ENCODE data around the gene SHC1.

SHC1 gene

DNA sequence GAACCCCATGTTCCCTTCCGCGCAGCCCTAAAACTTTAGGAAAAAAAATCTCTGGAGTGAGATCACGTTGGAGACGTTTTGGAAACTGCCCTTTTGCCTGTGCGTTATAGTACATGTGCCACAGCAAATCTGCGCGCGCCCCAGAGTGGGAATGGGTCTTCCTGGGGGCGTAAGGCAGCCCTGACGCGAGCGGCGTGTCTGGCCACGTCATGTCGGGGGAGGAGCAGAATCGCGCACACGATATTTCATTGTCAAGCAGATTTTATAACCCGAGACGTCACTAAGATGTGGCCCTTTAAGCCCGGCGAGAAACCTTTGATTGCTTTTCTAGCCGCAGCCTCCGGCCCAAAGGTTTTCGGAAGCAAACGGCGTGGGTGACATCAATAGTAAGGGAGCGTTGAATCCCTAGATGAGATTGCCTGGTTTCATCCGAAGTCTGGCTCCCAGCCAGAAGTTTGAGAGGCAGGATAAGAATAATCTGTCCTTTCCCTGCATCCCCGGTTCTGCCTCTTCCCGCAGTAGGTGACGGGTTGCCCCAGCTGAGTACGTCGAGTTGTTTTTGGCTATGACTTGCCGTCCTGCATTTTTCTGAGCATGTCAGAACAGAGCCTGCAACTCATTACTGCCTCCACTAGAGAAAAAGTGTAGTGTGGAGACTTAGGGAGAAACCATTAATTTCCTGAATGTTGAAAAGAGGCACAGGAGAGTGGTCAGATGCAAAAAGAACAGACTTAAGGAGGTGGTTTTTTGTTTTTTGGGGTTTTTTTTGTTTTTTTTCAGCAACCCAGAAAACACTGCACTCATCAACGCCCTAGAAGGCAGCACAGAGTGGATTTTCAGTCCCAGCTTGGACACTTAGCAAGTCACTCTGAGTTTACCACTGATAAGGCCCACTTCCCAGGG, 33.2 kb downstream of the SHC1 start:
- peak; percentile 95 for DNase-seq (ENCODE audit: low spot score)

DNA sequence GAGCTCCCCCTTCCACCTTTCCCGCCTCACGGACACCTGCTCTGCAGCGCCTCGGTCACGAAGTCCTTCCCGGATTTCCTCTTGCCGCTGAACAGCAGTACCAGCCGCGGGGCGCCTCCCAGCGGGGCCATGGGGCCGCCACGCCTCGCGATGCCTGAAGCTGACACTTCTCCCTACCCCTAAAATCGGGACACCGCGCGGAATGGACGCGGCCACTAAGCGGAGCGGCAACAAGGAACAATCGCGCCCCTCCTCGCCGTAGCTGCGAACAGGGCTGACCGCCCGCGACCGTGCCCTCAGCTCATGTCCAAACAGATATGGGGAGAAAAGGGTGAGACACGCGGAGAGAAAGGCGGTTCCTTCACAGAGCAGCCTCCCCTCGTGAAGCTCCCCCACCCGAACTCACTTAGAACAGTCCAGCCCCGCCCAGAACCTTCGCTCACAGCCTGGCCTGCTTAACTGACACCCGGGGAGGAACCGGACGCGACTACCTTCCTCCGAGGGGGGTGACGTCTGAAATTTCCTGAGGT, 33.9 kb downstream of the SHC1 start, which contains the start of gene PMVK:
TSS of gene PMVK (minus strand) at position 165 of the 530 bp plus-strand sequence. CDS start at position 131, 34 bp downstream.
- DNase-seq (ENCODE audit: low spot score), result peak; percentile 99

DNA sequence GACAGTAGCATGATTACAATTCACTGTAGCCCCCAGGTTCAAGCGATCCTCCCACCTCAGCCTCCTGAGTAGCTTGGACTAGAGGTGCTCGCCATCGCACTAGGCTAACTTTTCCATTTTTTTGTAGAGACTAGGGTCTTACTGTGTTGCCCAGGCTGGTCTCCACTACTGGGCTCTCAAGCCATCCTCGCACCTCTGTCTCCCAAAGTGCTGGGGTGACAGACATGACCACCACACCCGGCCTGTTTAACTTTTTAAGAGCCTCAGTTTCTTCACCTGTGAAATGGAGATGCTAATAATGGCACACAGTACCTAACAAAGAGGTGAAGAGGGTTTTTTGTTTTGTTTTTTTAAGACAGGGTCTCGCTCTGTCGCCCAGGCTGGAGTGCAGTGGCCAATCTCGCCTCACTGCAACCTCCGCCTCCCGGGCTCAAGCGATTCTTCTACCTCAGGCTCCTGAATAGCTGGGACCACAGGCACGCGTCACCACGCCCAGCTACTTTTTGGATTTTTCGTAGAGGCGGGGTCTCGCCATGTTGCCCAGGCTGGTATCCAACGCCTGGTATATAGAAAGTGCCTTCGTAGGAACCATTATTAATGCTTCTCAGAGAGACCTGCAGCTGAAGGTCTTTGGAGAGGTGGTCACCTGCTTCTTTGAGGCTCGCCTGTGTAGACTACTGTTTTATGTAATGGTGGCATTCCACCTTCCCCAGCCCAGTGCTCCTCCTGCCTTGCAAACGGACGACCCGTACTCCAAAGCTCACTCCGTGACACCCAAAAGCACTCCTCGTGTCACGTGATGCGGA, 34.6 kb downstream of the SHC1 start:
- DNase-seq (ENCODE audit: low spot score), result no peak

DNA sequence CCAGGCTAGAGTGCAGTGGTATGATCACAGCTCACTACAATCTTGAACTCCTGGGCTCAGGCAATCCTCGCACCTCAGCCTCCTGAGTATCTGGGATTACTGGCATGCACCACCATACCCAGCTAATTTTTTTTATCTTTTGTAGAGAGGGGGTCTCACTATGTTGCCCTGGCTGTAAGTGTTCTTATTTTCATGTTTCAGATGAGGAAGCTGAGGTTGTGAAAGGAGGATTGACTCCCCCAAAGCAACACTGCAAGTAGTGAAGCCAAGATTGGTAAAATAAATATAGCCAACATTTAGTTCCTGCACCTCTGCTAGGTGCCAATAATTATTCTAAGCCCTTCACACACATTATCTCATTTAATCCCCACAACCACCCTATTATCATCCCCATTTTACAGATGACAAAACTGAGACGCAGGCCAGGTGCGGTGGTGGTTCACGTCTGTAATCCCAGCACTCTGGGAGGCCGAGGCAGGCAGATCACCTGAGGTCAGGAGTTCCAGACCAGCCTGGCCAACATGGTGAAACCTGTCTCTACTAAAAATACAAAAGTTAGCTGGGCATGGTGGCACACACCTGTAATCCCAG, 36.1 kb downstream of the SHC1 start:
- DNase-seq (ENCODE audit: low spot score), result no peak

DNA sequence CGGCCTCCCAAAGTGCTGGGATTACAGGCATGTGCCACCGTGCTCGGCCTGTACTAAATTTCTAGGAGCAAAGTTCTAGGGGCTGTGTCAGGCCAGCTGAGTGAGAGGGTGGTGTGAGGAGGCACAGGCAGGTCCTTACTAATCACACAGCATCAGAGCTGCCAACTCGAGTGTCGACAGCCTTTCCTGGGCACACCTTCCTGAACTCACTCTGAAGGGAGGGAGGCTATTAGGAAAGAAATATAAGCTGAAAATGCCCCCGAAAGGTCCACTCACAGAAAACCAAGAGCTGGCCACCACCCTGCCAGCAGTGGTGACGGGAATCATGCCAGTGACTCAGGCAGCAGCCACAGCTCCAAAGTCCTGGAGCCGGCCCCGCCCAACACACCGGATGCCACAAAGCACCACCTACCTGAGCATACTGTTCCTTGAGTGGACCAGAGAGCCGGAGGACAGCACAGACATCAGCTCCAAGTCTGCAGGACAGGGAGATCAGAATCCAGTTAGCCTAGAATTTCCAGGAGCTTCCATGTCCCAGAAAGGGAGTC, 38.5 kb downstream of the SHC1 start:
- DNase-seq (ENCODE audit: low spot score), result no peak

DNA sequence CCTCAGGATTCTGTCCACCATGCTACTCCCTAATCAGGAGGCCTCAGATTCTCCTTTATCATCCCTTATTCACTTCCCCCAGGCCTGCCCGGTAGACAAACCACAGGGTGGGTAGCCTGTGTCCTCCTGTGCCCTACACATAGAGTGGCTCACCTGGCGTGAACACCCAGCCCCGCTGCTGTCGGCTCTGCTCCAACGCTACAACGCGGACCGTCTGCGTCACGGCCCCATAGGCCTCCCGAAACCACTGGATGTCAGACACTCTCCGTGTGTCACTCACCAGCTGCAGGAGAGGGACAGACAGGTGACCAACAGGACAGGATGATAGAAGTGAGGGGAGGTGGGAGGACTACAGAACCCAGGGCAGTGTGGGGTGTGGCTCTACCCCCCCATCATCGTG, 44.3 kb downstream of the SHC1 start:
- DNase-seq (ENCODE audit: low spot score), result no peak

DNA sequence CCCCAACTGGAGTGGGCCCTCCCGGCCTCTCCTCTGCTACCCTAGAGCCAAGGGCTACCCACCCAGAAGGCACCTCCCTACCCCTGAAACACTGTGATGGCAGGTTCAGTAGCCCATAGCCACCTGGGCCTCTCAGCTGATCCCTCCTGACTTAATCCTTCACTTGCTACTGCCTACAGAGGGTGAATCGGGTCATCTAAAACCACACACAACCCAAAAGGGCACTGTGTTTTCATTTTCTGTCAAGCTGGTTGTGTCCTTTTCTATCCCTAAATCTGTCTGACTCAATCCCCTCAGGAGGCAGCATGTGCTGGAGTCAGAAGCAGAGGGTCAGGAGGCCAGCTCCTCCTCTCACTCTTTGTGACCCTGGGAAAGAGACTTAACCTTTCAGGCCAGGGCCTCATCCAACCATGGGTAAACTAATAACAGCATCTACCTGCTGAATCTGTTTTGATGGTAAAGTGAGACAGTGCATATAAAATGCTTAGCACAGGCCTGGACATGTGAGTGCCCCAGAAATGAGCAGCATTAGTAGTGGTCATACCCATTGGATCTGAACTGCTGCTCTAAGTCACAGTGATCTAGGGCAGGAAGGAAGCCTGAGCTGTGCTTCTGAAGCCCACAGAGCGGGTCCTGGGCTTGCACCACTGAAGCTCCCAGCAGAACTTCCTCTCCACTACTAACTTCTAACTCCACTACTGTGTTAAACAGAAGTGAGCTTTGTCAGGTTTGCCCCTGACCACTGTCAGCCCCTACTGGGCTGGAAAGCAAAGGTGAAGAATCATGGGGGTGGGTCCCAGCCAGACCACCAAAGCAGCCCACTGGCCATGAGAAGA, 45.0 kb downstream of the SHC1 start:
- DNase-seq (ENCODE audit: low spot score), result no peak

DNA sequence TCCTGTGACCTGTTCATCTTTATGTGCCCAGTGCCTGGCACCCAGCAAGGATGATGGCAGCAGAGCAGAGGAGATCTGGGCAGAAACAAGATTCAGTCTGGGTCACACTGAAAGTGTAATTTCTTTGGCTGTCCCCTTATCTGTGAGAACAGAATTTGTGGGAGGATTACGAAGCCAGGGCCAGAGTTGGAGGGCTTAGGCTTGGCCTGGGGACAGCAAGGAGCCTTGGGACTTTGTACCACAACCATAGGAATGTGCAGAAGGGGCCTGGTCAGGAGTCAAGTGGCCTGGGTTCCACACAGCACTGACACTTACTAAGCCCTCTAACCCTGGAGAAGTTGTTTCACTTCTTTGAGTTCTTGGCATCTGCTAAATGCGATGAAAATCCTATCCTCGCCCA, 46.9 kb downstream of the SHC1 start:
- DNase-seq (ENCODE audit: low spot score), result no peak

DNA sequence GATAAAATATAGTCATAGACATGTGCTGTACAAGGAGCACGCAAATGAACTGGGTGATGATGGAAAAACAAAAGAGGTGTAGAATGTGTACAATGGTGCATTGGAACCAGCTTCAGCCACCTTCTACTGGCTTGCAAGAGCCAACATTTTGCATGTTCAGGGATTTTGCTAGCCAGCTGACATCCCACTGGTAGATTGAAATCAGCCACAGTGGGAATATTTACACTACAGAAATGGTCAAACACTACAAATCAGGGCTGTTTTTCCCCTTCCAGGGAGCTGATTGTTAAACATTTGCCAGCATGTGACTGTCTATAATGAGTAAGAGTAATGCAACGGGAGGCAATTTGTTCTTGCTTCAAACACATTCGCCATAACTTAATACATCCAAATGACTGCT, 57.3 kb downstream of the SHC1 start:
- DNase-seq (ENCODE audit: low spot score), result no peak

DNA sequence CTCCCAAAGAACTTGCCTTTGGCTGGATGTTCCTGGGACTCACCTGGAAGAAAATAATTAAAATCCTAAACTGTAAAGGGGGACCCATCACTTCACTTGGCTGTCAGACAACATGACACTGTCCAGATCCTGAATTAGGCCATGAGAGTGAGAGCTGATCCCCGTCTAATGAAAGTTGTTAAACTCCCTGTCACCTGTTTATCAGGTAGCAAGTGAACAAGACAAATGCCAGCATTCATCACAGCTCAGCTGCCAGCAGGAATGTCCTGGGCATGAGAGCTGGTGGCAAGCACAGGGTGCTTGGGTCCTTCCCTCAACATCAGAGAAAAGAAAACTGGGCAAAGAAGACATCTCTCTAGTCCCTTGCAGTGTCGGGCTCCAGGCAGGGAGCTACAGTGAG, 57.8 kb downstream of the SHC1 start:
- DNase-seq (ENCODE audit: low spot score), result no peak
